Testis (tissue), 2 donors: ENCODE results near the gene SIX5.

Source experiments
- POLR2A ChIP-seq: fragments of 450-650 bp; IDR thresholded peaks from one replicate; pipeline ENCODE4 v1.6.1; 2017; ENCODE audit warnings: antibody characterized with exemption, mild to moderate bottlenecking, moderate library complexity
- TF ChIP-seq, protein P1 (sequence below), 3 experiments: fragments of 450-650 bp in 2 of 3; fragments of 200-600 bp in 1 of 3; sonication (generic) in 1 of 3; IDR thresholded peaks; one replicate each; pipeline ENCODE4 v1.5.1; 2016 to 2019; ENCODE audit warnings: antibody characterized with exemption in 3 of 3, mild to moderate bottlenecking in 2 of 3, moderate library complexity in 1 of 3

DNA sequence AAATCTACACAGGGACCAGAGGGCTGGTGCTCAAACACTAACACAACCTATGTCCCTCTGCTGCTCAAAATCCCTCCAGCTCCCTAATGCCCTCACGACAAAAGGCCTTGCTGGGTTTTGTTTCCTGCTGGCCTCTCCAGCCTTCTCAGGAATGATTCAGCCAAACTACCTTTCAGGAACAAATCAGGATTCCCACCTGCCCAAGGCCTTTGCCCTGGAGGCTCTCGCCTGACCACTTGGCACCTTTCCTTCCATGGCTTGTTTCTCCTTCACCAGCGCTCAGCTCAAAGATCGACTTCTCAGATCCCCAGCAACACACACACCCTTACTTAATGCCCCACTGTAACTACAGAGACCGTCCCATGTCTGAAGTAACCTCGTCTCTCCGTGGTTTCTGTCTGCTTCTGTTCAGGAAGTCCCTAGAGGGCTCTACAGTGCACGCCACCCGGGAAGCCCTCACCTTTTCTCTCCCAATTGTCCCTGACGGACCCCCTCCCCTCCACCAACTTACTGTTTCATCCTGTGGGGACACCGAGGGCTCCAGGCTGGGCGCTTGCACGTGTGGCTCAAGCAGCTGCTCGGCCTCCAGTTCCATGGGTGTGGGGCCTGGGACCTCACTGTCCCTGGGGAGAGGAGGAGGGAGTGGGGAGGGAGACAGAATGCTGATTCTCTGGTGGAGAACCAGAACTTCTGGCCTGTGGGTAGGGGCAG, 3.2 kb upstream of the SIX5 start:
- TF ChIP-seq, protein P1, sequence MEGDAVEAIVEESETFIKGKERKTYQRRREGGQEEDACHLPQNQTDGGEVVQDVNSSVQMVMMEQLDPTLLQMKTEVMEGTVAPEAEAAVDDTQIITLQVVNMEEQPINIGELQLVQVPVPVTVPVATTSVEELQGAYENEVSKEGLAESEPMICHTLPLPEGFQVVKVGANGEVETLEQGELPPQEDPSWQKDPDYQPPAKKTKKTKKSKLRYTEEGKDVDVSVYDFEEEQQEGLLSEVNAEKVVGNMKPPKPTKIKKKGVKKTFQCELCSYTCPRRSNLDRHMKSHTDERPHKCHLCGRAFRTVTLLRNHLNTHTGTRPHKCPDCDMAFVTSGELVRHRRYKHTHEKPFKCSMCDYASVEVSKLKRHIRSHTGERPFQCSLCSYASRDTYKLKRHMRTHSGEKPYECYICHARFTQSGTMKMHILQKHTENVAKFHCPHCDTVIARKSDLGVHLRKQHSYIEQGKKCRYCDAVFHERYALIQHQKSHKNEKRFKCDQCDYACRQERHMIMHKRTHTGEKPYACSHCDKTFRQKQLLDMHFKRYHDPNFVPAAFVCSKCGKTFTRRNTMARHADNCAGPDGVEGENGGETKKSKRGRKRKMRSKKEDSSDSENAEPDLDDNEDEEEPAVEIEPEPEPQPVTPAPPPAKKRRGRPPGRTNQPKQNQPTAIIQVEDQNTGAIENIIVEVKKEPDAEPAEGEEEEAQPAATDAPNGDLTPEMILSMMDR (IDR thresholded peaks at IDR 0.05) = no peak
- no peak for TF ChIP-seq POLR2A
